ENCODE results near the gene TAS2R41.

TAS2R41 gene

DNA sequence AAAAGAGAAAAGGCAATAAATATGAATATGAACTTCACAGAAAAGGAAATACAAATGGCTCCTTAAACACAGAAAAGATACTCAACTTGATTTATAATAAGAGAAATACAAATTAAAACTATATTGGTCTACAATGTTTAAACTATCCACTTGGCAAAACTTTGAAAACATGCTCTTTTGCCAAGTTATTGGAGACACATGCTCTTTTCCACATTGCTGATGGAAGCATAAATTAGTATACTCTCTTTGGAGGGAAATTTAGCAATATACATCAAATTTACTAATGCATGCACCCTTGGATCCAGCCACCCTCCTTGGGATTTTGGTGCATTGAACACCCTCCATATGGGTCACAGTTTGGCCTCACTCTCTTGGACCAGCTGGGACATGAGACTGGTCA, 26.6 kb upstream of the TAS2R41 start:
- no peaks in the 10 kb centered on the region for H3K4me1 ChIP-seq (ENCODE audit: control insufficient read depth, insufficient read depth, low read length)
- POLR2A ChIA-PET: no interaction called here
- no peak overlapping the region for H3K4me3 ChIP-seq (ENCODE audit: low read depth, low read length)
- no peak for TF ChIP-seq HOXC10 (CRISPR knock-in tag; IDR thresholded peaks at IDR 0.05)
- TF ChIP-seq HOXA7 (CRISPR knock-in tag; IDR thresholded peaks at IDR 0.05; ENCODE audit: borderline replicate concordance): no peak
- TF ChIP-seq ZNF514 (tag by site-specific recombination; IDR thresholded peaks at IDR 0.05): no peak
- TF ChIP-seq ZNF837 (tag by site-specific recombination; IDR thresholded peaks at IDR 0.05): no peak
- no peak for TF ChIP-seq ZNF610 (tag by site-specific recombination; IDR thresholded peaks at IDR 0.05; ENCODE audit: borderline replicate concordance)
- TF ChIP-seq ZNF133 (tag by site-specific recombination; IDR thresholded peaks at IDR 0.05): no peak
- no peak for TF ChIP-seq ZNF48 (tag by site-specific recombination; IDR thresholded peaks at IDR 0.05)
- no peak for TF ChIP-seq ZNF114 (tag by site-specific recombination; IDR thresholded peaks at IDR 0.05)
- no peak for TF ChIP-seq ZNF175 (tag by site-specific recombination; IDR thresholded peaks at IDR 0.05)
- no peak for TF ChIP-seq KLF10 (tag by site-specific recombination; IDR thresholded peaks at IDR 0.05)
- H3K9me3 ChIP-seq (ENCODE audit: control insufficient read depth, insufficient read depth, low read depth, low read length): no peaks in the 10 kb centered on the region
- CTCF ChIA-PET: interaction anchor here (0.6 kb wide), 2 partner anchors 95 to 211 kb away, joined by 3 to 4 read pairs; no protein-coding TSS in a partner anchor
- H3K36me3 ChIP-seq (ENCODE audit: control insufficient read depth in 2 of 2, insufficient read depth in 1 of 2, low read length in 2 of 2): no peaks in the 10 kb centered on the region
- no peak overlapping the region for H3K27ac ChIP-seq (ENCODE audit: extremely low read depth, low read depth, low read length)

DNA sequence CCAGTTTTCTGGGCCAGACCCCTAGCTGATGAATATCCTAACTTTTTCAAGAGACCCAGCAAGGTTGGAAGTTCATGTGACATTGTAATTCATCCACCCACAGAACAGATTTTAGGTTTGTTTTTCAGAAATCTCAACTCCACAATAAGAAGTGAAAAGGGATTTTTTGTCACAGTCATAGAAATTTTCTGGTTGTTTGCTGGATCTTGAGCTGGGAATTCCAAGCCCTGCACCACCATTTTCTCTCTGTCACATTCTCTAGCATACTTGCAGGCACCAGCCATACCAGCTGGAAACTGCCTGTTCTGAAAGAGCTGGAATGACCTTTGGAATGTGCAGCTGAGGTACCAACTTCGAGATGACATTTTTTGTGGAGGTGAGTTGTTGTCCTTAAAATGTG, 25.9 kb upstream of the TAS2R41 start:
- TF ChIP-seq ZNF530 (tag by site-specific recombination; IDR thresholded peaks at IDR 0.05; ENCODE audit: low read depth) (no peak), ZNF19 (tag by site-specific recombination; IDR thresholded peaks at IDR 0.05; ENCODE audit: low read depth) (no peak), KLF7 (tag by site-specific recombination; IDR thresholded peaks at IDR 0.05; ENCODE audit: borderline replicate concordance) (no peak), ZNF404 (tag by site-specific recombination; IDR thresholded peaks at IDR 0.05) (no peak), SCRT1 (tag by site-specific recombination; IDR thresholded peaks at IDR 0.05; ENCODE audit: borderline replicate concordance) (no peak)
- TF ChIP-seq, protein P1, sequence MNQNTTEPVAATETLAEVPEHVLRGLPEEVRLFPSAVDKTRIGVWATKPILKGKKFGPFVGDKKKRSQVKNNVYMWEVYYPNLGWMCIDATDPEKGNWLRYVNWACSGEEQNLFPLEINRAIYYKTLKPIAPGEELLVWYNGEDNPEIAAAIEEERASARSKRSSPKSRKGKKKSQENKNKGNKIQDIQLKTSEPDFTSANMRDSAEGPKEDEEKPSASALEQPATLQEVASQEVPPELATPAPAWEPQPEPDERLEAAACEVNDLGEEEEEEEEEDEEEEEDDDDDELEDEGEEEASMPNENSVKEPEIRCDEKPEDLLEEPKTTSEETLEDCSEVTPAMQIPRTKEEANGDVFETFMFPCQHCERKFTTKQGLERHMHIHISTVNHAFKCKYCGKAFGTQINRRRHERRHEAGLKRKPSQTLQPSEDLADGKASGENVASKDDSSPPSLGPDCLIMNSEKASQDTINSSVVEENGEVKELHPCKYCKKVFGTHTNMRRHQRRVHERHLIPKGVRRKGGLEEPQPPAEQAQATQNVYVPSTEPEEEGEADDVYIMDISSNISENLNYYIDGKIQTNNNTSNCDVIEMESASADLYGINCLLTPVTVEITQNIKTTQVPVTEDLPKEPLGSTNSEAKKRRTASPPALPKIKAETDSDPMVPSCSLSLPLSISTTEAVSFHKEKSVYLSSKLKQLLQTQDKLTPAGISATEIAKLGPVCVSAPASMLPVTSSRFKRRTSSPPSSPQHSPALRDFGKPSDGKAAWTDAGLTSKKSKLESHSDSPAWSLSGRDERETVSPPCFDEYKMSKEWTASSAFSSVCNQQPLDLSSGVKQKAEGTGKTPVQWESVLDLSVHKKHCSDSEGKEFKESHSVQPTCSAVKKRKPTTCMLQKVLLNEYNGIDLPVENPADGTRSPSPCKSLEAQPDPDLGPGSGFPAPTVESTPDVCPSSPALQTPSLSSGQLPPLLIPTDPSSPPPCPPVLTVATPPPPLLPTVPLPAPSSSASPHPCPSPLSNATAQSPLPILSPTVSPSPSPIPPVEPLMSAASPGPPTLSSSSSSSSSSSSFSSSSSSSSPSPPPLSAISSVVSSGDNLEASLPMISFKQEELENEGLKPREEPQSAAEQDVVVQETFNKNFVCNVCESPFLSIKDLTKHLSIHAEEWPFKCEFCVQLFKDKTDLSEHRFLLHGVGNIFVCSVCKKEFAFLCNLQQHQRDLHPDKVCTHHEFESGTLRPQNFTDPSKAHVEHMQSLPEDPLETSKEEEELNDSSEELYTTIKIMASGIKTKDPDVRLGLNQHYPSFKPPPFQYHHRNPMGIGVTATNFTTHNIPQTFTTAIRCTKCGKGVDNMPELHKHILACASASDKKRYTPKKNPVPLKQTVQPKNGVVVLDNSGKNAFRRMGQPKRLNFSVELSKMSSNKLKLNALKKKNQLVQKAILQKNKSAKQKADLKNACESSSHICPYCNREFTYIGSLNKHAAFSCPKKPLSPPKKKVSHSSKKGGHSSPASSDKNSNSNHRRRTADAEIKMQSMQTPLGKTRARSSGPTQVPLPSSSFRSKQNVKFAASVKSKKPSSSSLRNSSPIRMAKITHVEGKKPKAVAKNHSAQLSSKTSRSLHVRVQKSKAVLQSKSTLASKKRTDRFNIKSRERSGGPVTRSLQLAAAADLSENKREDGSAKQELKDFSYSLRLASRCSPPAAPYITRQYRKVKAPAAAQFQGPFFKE (tag by site-specific recombination; IDR thresholded peaks at IDR 0.05; ENCODE audit: borderline replicate concordance): no peak
- Histone ChIP-seq H3K9me3 (ENCODE audit: control insufficient read depth, insufficient read depth, low read depth, low read length) (no peaks in the 10 kb centered on the region), H3K27ac (ENCODE audit: extremely low read depth, low read depth, low read length) (no peak overlapping the region), H3K4me1 (ENCODE audit: control insufficient read depth, insufficient read depth, low read length) (no peaks in the 10 kb centered on the region), H3K4me3 (ENCODE audit: low read depth, low read length) (no peak overlapping the region), H3K36me3 (ENCODE audit: control insufficient read depth in 2 of 2, insufficient read depth in 1 of 2, low read length in 2 of 2) (no peaks in the 10 kb centered on the region)
- POLR2A ChIA-PET: no interaction called here
- CTCF ChIA-PET: no interaction called here

DNA sequence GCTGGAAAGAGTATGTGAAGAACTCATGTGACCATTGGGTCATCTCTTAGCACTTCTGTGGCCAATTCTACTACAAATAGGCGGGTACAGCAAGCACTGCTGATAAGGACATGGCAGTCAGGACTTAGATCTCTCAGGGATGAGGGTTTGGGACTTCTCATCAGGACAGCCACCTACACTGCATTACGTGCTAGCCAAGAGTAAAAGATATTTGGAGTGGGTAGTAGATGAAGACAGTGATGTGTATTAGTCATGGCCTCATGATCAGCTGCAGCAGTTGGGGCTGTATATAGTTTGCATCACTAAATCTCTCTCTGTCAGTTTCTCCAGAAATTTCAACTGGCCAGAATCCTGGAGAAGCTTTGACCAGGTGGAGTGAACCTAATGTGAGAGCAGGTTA, 25.2 kb upstream of the TAS2R41 start:
- Histone ChIP-seq H3K36me3 (ENCODE audit: control insufficient read depth in 2 of 2, insufficient read depth in 1 of 2, low read length in 2 of 2) (no peaks in the 10 kb centered on the region), H3K4me3 (ENCODE audit: low read depth, low read length) (no peak overlapping the region), H3K9me3 (ENCODE audit: control insufficient read depth, insufficient read depth, low read depth, low read length) (no peaks in the 10 kb centered on the region), H3K27ac (ENCODE audit: extremely low read depth, low read depth, low read length) (no peak overlapping the region), H3K4me1 (ENCODE audit: control insufficient read depth, insufficient read depth, low read length) (no peaks in the 10 kb centered on the region)
- ChIA-PET CTCF (no interaction called here), POLR2A (no interaction called here)
- TF ChIP-seq, protein P2, sequence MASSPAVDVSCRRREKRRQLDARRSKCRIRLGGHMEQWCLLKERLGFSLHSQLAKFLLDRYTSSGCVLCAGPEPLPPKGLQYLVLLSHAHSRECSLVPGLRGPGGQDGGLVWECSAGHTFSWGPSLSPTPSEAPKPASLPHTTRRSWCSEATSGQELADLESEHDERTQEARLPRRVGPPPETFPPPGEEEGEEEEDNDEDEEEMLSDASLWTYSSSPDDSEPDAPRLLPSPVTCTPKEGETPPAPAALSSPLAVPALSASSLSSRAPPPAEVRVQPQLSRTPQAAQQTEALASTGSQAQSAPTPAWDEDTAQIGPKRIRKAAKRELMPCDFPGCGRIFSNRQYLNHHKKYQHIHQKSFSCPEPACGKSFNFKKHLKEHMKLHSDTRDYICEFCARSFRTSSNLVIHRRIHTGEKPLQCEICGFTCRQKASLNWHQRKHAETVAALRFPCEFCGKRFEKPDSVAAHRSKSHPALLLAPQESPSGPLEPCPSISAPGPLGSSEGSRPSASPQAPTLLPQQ (tag by site-specific recombination; IDR thresholded peaks at IDR 0.05): no peak
- TF ChIP-seq FEZF1 (tag by site-specific recombination; IDR thresholded peaks at IDR 0.05): no peak
- TF ChIP-seq GLIS1 (tag by site-specific recombination; IDR thresholded peaks at IDR 0.05): no peak
- TF ChIP-seq ZNF585B (tag by site-specific recombination; IDR thresholded peaks at IDR 0.05): no peak
- TF ChIP-seq ZFP69B (tag by site-specific recombination; IDR thresholded peaks at IDR 0.05): no peak
- no peak for TF ChIP-seq ZNF366 (tag by site-specific recombination; conservative IDR thresholded peaks at IDR 0.05)
- TF ChIP-seq ZNF394 (tag by site-specific recombination; IDR thresholded peaks at IDR 0.05; ENCODE audit: borderline replicate concordance): no peak
- TF ChIP-seq, protein P3, sequence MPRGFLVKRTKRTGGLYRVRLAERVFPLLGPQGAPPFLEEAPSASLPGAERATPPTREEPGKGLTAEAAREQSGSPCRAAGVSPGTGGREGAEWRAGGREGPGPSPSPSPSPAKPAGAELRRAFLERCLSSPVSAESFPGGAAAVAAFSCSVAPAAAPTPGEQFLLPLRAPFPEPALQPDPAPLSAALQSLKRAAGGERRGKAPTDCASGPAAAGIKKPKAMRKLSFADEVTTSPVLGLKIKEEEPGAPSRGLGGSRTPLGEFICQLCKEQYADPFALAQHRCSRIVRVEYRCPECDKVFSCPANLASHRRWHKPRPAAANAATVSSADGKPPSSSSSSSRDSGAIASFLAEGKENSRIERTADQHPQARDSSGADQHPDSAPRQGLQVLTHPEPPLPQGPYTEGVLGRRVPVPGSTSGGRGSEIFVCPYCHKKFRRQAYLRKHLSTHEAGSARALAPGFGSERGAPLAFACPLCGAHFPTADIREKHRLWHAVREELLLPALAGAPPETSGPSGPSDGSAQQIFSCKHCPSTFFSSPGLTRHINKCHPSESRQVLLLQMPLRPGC (tag by site-specific recombination; IDR thresholded peaks at IDR 0.05): no peak
- no peak for TF ChIP-seq KLF1 (tag by site-specific recombination; IDR thresholded peaks at IDR 0.05)
